HG02642 (cell line): ENCODE results near the gene MEGF10.

ENCODE experiments used
- ATAC-seq: cut with Tn5 transposase; IDR thresholded peaks from one replicate; pipeline ENCODE4 v1.9.1; 2021; ENCODE audit warnings: mild to moderate bottlenecking; ENCODE audit not compliant: unreplicated experiment, poor library complexity

Gene MEGF10

DNA sequence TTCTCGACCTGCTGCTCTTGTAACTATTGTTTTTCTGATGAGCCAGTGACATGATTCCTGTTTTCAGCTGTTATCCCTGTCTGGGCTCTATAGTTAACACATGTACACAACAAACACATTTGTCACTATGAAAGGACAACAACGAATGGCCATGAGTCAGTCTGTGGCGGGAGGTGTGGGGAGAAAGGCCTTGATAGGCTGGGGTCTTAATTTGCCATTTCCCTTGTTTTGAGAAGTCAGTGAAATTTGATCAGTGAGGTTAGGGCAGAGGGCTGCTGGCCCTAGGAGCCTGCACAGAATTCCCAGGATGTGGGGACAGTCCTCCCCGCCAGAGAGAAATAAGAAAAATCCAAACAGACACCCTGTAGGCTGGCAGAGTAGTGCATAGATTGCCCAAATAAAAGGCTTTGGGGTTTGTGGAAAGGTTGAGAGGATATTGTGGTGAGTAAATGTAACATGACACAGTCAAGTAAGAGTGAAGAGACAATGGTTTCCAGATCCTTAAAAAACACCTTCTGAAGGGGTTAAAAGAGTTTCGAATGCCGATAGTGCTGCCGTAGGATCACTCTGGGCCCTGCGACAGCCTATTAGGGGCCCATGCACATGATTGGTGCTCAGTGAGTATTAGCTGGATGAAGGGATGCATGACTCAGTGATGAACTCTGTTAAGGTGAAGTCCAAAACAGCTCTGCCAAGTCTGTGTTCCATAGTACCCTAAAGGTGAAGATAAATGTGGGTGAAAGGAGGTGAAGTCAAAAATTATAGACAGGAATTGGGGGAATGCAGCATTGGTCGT, 115.9 kb downstream of the MEGF10 start:
- no peak for ATAC-seq

DNA sequence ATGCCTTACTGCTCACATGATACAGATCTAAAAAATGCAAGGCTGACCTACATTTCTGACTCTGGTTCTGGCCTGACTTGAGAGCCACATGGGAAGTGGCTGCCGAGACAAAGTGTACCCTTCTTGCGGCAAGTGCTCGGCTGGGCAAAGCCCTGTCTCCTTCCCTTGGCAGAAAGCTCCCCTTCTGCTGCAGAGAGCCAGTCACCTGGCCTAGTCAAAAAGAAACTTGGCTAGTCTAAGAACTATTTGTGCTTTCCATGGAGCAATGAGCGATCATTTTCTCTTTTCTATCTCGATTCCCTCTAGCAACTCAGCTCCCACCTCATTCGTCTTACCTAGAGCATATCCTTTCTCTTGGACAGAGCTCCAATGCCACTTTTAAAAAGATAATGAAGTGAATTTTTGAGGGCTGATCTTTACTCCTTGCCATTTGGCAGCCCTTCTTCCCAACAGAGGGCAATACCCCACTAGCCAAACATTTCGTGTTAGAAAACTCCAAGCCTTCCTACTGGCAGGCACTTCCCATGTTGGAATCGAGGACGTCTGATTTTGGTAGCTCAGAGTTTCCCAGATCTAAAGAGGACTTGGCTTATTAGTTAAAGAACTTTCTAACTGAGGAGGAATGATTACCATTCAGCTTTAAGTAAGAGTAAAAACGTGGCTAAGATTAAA, 118.8 kb downstream of the MEGF10 start:
- ATAC-seq, result no peak

- ATAC-seq, result no peak
Observed at GRCh38 chr5:127409921-127410675, 119.5 kb downstream of the MEGF10 start.

- ATAC-seq, result peak; percentile 55
Observed at GRCh38 chr5:127410959-127411358, 120.4 kb downstream of the MEGF10 start.

GRCh38 chr5:127411381-127411780, 120.8 kb downstream of the MEGF10 start:
- peak; percentile 3 for ATAC-seq

DNA sequence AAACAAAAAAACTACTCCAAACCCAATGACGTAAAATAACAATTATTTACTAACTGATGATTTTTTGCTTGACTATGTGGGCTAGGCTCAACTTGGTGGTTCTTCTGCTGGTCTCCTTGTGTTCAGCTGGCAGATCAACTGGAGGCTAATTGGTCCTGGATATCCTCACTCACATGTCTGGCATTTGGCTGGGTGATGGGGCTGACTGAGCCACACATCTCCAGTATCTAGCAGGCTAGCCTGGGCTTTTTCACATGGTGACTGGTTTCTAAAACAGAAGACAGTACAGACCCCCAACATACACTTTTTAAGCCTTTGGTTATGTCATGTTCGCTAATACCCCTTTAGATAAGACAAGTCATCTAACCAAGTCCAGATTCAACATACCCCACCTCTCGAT, 122.1 kb downstream of the MEGF10 start:
- no peak for ATAC-seq

- no peak for ATAC-seq
Observed at GRCh38 chr5:127415034-127415433, 124.4 kb downstream of the MEGF10 start.

DNA sequence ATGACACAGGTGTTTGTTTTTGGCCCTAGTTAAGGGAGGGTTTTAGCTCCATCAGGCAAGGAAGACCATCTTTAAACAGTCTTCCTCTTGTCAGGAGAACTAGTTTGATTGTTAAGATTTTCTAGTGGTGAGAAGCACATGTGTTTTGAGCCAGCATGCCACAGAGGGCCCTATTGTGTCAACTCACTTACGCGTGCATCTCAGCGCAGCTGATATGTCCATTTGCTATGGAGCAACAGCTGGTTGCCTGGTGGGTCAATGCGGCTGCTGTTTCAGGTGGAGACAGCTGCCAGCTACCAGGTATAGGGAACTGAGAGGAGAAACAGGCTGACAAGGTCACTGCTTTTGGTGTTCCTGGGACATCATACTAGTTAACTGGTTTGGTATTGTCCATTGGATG, 126.3 kb downstream of the MEGF10 start:
- no peak for ATAC-seq

DNA sequence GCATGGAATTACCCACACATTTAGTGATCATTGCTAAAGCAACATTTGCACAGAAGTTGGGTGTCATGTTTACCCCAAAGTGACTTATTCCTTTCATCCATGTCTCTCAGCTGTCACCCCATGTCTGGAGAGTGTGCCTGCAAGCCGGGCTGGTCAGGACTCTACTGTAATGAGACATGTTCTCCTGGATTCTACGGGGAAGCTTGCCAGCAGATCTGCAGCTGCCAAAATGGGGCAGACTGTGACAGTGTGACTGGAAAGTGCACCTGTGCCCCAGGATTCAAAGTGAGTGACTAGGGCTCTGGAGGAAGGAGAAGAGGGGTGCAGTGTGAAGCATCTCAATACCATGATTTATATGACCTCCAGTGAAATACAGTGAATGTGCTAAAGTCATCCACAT, 126.9 kb downstream of the MEGF10 start:
- ATAC-seq, result no peak

GRCh38 chr5:127418367-127418766, 127.8 kb downstream of the MEGF10 start:
- no peak for ATAC-seq

GRCh38 chr5:127418974-127419682, 128.5 kb downstream of the MEGF10 start:
- no peak for ATAC-seq

DNA sequence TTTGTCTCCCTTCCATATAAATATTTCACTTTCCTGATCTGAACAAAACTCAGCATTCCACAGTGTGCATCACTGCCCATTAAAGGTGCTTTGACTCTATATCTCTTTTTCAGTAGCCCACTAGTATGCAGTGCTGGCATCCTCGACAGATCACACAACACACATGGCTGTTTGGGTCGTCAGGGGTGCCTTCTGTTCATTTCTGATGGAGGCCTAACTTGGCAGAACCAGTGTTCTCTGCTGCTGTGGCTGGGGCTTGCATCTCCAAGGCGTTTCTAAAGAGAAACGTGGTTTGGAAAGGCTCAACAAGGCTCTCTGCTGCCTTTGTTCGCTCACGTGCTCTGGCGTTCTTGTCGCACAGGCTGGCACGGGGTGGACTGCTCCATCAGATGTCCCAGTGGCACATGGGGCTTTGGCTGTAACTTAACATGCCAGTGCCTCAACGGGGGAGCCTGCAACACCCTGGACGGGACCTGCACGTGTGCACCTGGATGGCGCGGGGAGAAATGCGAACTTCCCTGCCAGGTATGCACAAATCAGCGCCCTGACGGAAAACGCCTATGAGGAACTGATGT, 129.2 kb downstream of the MEGF10 start:
- no peak for ATAC-seq

- ATAC-seq, result no peak
Observed at GRCh38 chr5:127420758-127421157, 130.2 kb downstream of the MEGF10 start.

GRCh38 chr5:127421471-127421870, 130.9 kb downstream of the MEGF10 start:
- ATAC-seq, result no peak

DNA sequence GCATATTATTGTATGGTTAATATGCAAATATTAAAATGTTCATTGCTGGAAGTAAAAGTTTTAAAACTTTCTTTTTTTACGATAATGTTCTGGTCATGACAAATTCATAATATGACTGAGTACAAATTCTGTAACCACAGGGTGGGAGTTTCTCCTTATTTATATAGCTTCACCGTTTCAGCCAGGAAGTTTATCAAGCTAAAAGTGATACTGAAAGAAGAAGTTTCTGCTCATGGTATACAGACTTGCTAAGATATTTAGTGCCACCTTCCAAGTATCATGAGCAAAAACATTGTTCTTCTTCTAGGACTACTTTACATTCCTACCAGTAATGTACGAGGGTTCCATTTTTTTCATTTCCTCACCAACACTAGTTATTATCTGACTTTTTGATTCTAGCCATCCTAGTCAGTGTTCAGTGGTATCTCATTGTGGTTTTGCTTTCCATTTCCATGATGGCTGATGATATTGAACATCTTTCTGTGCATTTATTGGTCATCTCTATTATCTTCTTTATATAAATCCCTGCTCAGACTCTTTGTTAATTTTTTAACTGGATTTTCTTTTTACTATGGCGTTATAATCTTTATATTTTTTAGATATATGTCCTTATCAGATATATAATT, 132.7 kb downstream of the MEGF10 start:
- peak; percentile 74 for ATAC-seq

DNA sequence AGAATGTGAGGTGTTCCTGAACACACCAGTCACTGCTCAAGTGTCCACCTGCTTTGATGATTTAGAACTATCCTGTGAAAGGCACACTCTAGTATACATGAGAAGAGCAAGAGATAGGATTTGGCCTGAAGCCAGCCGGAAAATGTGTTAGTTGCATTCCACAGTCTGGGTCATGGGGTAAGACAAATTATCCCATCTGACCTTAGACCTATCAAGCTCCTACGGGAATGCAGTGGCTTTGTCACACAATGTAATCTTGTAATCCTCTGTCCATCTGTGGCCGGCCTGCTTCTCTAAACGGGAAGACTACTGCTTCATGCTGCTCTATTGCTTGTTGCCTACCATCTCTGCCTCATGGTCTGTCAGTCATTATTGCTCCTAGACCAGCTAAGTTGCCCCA, 134.4 kb downstream of the MEGF10 start:
- ATAC-seq, result no peak

- no peak for ATAC-seq
Observed at GRCh38 chr5:127425868-127426267, 135.3 kb downstream of the MEGF10 start.

- ATAC-seq, result no peak
Observed at GRCh38 chr5:127426661-127427060, 136.1 kb downstream of the MEGF10 start.

DNA sequence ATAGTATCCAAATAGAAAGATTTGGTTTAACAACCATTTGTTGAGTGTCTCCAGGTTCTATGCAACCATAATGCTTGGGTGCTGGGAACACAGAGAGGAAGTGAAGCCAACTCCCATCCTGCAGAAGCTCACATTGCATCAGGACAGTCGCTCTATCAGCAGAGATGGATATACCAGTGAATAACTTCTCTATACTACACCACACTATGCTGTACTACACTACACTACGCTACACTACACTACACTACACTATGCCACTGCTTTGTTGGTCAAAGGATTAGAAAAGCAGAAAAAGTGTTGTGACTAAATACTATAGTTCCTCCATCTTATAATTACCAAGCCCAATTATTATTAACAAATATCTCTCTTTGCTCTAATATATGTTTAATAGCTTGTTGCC, 137.7 kb downstream of the MEGF10 start:
- no peak for ATAC-seq

GRCh38 chr5:127428748-127429147, 138.2 kb downstream of the MEGF10 start:
- ATAC-seq, result no peak
